ENCODE results near the gene ABCA6.
"Not testable (repeated sequence)": the region's sequence is repeated elsewhere in the genome, so short reads cannot be mapped to it uniquely, and the experiment has no call there.

ABCA6 gene

DNA sequence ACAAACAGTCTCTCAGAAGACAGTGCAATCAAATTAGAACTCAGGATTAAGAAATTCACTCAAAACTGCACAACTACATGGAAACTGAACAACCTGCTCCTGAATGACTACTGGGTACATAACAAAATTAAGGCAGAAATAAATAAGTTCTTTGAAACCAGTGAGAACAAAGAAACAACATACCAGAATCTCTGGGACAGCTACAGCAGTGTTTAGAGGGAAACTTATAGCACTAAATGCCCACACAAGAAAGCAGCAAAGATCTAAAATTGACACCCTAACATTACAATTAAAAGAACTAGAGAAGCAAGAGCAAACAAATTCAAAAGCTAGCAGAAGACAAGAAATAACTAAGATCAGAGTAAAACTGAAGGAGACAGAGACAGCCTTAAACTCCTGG, 68.3 kb downstream of the ABCA6 start:
- H3K9me3 ChIP-seq (ENCODE audit: control insufficient read depth in 1 of 2, low read length in 2 of 2), result not testable (repeated sequence)

DNA sequence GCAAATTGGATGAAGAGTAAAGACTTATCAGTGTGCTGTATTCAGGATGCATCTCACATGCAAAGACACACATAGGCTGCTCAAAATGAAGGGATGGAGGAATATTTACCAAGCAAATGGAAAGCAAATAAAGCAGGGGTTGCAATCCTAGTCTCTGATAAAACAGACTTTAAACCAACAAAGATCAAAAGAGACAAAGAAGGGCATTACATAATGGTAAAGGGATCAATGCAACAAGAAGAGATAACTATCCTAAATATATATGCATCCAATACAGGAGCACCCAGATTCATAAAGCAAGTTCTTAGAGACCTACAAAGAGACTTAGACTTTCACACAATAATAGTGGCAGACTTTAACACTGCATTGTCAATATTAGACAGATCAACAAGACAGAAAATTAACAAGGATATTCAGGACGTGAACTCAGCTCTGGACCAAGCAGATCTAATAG, 68.9 kb downstream of the ABCA6 start:
- not testable (repeated sequence) for H3K36me3 ChIP-seq (ENCODE audit: control insufficient read depth in 1 of 2, insufficient read depth in 2 of 2, low read length in 2 of 2)

More for the DNA sequence above, 68.3 kb downstream of the ABCA6 start:
- H3K36me3 ChIP-seq (ENCODE audit: control insufficient read depth in 1 of 2, insufficient read depth in 2 of 2, low read length in 2 of 2); H3K9ac ChIP-seq (ENCODE audit: low read depth in 1 of 2, low read length in 2 of 2); H3K4me3 ChIP-seq (ENCODE audit: low read depth in 1 of 2, low read length in 2 of 2); H3K27ac ChIP-seq (ENCODE audit: low read depth, low read length); H3K4me1 ChIP-seq (ENCODE audit: control insufficient read depth in 1 of 2, insufficient read depth in 2 of 2, low read length in 2 of 2); H3K27me3 ChIP-seq (ENCODE audit: control insufficient read depth in 1 of 2, insufficient read depth in 2 of 2, low read length in 2 of 2): not testable (repeated sequence)

DNA sequence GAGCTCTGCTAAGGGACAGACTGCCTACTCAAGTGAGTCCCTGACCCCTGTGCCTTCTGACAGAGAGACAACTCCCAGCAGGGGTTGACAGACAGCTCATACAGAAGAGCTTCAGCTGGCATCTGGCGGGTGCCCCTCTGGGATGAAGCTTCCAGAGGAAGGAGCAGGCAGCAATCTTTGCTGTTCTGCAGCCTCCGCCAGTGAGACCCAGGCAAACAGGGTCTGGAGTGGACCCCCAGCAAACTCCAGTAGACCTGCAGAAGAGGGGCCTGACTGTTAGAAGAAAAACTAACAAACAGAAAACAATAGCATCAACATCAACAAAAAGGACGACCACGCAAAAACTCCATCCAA, 70.5 kb downstream of the ABCA6 start:
- H3K9me3 ChIP-seq (ENCODE audit: control insufficient read depth in 1 of 2, low read length in 2 of 2); H3K4me3 ChIP-seq (ENCODE audit: low read depth in 1 of 2, low read length in 2 of 2); H3K9ac ChIP-seq (ENCODE audit: low read depth in 1 of 2, low read length in 2 of 2); H3K4me1 ChIP-seq (ENCODE audit: control insufficient read depth in 1 of 2, insufficient read depth in 2 of 2, low read length in 2 of 2); H3K36me3 ChIP-seq (ENCODE audit: control insufficient read depth in 1 of 2, insufficient read depth in 2 of 2, low read length in 2 of 2); H3K27me3 ChIP-seq (ENCODE audit: control insufficient read depth in 1 of 2, insufficient read depth in 2 of 2, low read length in 2 of 2); H3K27ac ChIP-seq (ENCODE audit: low read depth, low read length): not testable (repeated sequence)

More for the DNA sequence above, 68.9 kb downstream of the ABCA6 start:
- not testable (repeated sequence) for H3K9me3 ChIP-seq (ENCODE audit: control insufficient read depth in 1 of 2, low read length in 2 of 2); H3K27ac ChIP-seq (ENCODE audit: low read depth, low read length); H3K9ac ChIP-seq (ENCODE audit: low read depth in 1 of 2, low read length in 2 of 2); H3K4me1 ChIP-seq (ENCODE audit: control insufficient read depth in 1 of 2, insufficient read depth in 2 of 2, low read length in 2 of 2); H3K27me3 ChIP-seq (ENCODE audit: control insufficient read depth in 1 of 2, insufficient read depth in 2 of 2, low read length in 2 of 2); H3K4me3 ChIP-seq (ENCODE audit: low read depth in 1 of 2, low read length in 2 of 2)

DNA sequence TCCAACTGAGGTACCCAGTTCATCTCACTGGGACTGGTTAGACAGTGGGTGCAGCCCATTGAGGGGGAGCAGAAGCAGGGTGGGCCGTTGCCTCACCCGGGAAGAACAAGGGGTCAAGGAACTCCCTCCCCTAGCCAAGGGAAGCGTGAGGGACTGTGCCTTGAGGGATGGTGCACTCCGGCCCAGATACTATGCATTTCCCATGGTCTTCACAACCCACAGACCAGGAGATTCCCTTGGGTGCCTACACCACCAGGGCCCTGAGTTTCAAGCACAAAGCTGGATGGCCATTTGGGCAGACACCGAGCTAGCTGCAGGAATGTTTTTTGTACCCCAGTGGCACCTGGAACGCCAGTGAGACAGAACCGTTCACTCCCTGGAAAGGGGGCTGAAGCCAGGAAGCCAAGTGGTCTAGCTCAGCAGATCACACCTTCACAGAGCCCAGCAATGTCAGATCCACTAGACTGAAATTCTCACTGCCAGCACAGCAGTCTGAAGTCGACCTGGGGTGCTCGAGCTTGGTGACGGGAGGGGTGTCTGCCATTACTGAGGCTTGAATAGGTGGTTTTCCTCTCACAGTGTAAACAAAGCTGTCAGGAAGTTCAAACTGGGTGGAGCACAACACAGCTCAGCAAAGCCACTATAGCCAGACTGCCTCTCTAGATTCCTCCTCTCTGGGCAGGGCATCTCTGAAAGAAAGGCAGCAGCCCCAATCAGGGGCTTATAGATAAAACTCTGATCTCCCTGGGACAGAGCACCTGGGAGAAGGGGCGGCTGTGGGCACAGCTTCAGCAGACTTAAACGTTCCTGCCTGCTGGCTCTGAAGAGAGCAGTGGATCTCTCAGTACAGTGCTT, 71.1 kb downstream of the ABCA6 start:
- not testable (repeated sequence) for H3K4me1 ChIP-seq (ENCODE audit: control insufficient read depth in 1 of 2, insufficient read depth in 2 of 2, low read length in 2 of 2); H3K9me3 ChIP-seq (ENCODE audit: control insufficient read depth in 1 of 2, low read length in 2 of 2); H3K36me3 ChIP-seq (ENCODE audit: control insufficient read depth in 1 of 2, insufficient read depth in 2 of 2, low read length in 2 of 2); H3K27me3 ChIP-seq (ENCODE audit: control insufficient read depth in 1 of 2, insufficient read depth in 2 of 2, low read length in 2 of 2); H3K4me3 ChIP-seq (ENCODE audit: low read depth in 1 of 2, low read length in 2 of 2); H3K9ac ChIP-seq (ENCODE audit: low read depth in 1 of 2, low read length in 2 of 2); H3K27ac ChIP-seq (ENCODE audit: low read depth, low read length)

DNA sequence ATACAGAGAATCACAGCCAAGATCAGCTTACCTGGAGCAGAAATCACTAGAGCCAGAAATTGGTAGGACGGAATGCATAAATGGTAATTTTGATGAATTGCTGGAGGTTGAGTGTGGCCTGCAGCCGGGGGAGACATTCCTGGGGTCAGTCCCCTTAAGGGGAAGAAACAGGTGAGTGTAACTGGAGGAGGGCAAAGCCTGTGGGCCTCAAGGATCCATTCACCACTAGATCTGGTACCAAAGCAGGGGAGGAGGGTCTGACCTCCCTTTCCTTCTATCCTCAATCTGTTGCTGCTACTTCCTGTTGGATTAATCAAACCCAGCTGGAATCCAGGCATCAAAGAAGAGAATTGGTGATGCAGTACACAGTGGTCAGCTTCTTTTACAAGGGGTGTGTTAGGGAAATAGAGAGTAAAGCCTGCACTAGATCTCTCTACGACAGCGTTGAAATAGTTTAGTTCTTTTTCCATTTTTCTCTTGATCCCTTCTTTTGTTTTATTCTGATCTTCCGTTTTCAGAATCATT, 72.4 kb downstream of the ABCA6 start:
- H3K9ac ChIP-seq (ENCODE audit: low read depth in 1 of 2, low read length in 2 of 2), result no peak overlapping the region
- H3K9me3 ChIP-seq (ENCODE audit: control insufficient read depth in 1 of 2, low read length in 2 of 2), result no peaks in the 10 kb centered on the region
- no peaks in the 10 kb centered on the region for H3K36me3 ChIP-seq (ENCODE audit: control insufficient read depth in 1 of 2, insufficient read depth in 2 of 2, low read length in 2 of 2)
- H3K4me3 ChIP-seq (ENCODE audit: low read depth in 1 of 2, low read length in 2 of 2), result no peak overlapping the region
- no peaks in the 10 kb centered on the region for H3K27me3 ChIP-seq (ENCODE audit: control insufficient read depth in 1 of 2, insufficient read depth in 2 of 2, low read length in 2 of 2)
- H3K4me1 ChIP-seq (ENCODE audit: control insufficient read depth in 1 of 2, insufficient read depth in 2 of 2, low read length in 2 of 2), result no peaks in the 10 kb centered on the region
- no peak overlapping the region for H3K27ac ChIP-seq (ENCODE audit: low read depth, low read length)

DNA sequence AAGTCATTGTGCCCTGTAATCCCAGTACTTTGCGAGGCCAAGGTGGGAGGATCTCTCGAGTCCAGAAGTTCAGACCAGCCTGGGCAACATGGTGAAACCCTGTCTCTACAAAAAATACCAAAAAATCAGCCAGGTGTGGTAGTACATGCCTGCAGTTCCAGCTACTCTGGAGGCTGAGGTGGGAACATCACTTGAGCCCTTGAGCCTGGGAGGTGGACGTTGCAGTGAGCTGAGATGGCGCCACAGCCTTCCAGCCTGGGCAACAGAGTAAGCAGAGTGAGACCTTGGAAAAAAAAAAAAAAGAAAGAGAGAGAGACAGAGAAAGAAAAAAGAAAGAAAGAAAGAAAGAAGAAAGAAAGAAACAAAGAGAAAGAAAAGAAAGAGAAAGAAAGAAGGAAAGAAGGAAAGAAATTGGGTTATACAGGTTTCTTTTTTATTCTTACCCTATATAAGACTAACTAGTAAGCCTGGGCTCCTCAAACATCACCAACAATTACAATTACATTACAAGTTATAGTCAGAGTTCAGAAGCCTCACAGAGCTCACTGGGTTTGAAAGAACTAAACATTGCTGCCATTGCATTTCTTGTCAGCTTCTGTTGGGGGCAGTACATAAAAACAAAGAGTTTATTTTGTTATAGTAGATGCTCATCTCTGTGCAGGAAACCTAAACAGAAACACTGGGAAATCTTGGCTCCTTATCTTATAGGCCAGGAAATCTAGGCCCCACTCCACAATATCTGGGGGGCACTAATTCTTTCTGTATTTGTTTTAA, 74.2 kb downstream of the ABCA6 start:
- Histone ChIP-seq H3K27ac (ENCODE audit: low read depth, low read length) (no peak overlapping the region), H3K9me3 (ENCODE audit: control insufficient read depth in 1 of 2, low read length in 2 of 2) (no peaks in the 10 kb centered on the region), H3K36me3 (ENCODE audit: control insufficient read depth in 1 of 2, insufficient read depth in 2 of 2, low read length in 2 of 2) (no peaks in the 10 kb centered on the region), H3K9ac (ENCODE audit: low read depth in 1 of 2, low read length in 2 of 2) (no peak overlapping the region), H3K27me3 (ENCODE audit: control insufficient read depth in 1 of 2, insufficient read depth in 2 of 2, low read length in 2 of 2) (no peaks in the 10 kb centered on the region), H3K4me3 (ENCODE audit: low read depth in 1 of 2, low read length in 2 of 2) (no peak overlapping the region), H3K4me1 (ENCODE audit: control insufficient read depth in 1 of 2, insufficient read depth in 2 of 2, low read length in 2 of 2) (no peaks in the 10 kb centered on the region)

DNA sequence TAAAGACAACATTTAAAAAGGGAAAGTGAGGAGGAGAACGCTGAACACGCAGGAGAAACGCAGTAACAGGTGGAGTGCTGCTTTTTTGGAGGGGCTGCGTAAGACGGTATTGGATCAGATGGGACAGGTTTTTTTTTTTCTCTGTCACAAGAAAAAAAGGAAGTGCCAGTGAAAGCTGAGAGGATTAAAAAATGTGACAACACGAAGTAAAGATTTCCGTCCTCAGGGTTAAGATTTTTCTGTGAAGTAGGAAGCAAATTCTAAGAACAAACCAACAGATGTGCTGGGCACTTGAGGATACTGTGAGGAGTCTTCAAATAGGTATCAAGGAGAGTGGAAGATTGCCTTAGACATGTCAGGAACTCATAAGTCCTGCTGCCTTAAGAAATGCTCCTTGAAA, 75.2 kb downstream of the ABCA6 start:
- Histone ChIP-seq H3K27ac (ENCODE audit: low read depth, low read length) (no peak overlapping the region), H3K9ac (ENCODE audit: low read depth in 1 of 2, low read length in 2 of 2) (no peak overlapping the region), H3K27me3 (ENCODE audit: control insufficient read depth in 1 of 2, insufficient read depth in 2 of 2, low read length in 2 of 2) (no peaks in the 10 kb centered on the region), H3K4me3 (ENCODE audit: low read depth in 1 of 2, low read length in 2 of 2) (no peak overlapping the region), H3K9me3 (ENCODE audit: control insufficient read depth in 1 of 2, low read length in 2 of 2) (no peaks in the 10 kb centered on the region), H3K4me1 (ENCODE audit: control insufficient read depth in 1 of 2, insufficient read depth in 2 of 2, low read length in 2 of 2) (no peaks in the 10 kb centered on the region), H3K36me3 (ENCODE audit: control insufficient read depth in 1 of 2, insufficient read depth in 2 of 2, low read length in 2 of 2) (no peaks in the 10 kb centered on the region)

DNA sequence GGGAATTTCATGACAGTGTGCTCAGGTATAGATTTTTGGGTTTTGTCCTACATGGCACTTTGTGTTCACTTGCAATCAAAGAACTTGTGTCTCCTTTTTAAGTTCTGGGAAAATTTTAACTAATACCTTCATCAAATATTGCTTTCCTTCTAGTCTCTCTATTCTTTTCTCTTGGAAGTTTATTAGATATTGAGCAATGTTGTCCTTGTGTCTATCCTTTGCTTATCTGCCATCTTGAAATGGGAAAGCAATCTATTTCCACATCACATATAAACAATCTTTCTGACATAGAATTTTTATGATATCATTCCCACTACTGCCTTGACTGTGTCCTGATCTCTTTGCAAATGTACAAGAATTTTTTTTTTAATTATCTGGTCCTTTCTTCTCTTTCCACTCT, 76.6 kb downstream of the ABCA6 start:
- Histone ChIP-seq H3K9me3 (ENCODE audit: control insufficient read depth in 1 of 2, low read length in 2 of 2) (no peaks in the 10 kb centered on the region), H3K27me3 (ENCODE audit: control insufficient read depth in 1 of 2, insufficient read depth in 2 of 2, low read length in 2 of 2) (no peaks in the 10 kb centered on the region), H3K36me3 (ENCODE audit: control insufficient read depth in 1 of 2, insufficient read depth in 2 of 2, low read length in 2 of 2) (no peaks in the 10 kb centered on the region), H3K27ac (ENCODE audit: low read depth, low read length) (no peak overlapping the region), H3K9ac (ENCODE audit: low read depth in 1 of 2, low read length in 2 of 2) (no peak overlapping the region), H3K4me1 (ENCODE audit: control insufficient read depth in 1 of 2, insufficient read depth in 2 of 2, low read length in 2 of 2) (no peaks in the 10 kb centered on the region), H3K4me3 (ENCODE audit: low read depth in 1 of 2, low read length in 2 of 2) (no peak overlapping the region)

DNA sequence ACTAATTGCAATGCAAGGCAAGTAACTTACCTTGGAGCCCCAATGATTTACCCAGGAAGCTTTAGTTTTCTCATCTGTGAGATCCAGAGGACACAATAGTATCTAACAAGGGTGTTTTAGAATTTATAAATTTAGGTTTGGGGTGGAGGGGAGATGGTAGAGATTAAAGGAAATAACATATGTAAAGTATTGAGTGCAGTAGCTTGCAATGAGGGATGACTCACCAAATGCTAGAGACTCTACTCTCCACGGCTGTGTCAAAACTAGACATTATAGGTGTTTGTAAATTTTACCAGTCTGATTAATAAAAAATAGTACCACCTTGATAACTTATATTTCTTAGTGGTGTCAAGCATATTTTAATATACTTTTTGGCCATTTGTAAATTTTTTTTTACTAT, 77.2 kb downstream of the ABCA6 start:
- Histone ChIP-seq H3K4me3 (ENCODE audit: low read depth in 1 of 2, low read length in 2 of 2) (no peak overlapping the region), H3K36me3 (ENCODE audit: control insufficient read depth in 1 of 2, insufficient read depth in 2 of 2, low read length in 2 of 2) (no peaks in the 10 kb centered on the region), H3K4me1 (ENCODE audit: control insufficient read depth in 1 of 2, insufficient read depth in 2 of 2, low read length in 2 of 2) (no peaks in the 10 kb centered on the region), H3K27me3 (ENCODE audit: control insufficient read depth in 1 of 2, insufficient read depth in 2 of 2, low read length in 2 of 2) (no peaks in the 10 kb centered on the region), H3K9ac (ENCODE audit: low read depth in 1 of 2, low read length in 2 of 2) (no peak overlapping the region), H3K27ac (ENCODE audit: low read depth, low read length) (no peak overlapping the region), H3K9me3 (ENCODE audit: control insufficient read depth in 1 of 2, low read length in 2 of 2) (no peaks in the 10 kb centered on the region)

DNA sequence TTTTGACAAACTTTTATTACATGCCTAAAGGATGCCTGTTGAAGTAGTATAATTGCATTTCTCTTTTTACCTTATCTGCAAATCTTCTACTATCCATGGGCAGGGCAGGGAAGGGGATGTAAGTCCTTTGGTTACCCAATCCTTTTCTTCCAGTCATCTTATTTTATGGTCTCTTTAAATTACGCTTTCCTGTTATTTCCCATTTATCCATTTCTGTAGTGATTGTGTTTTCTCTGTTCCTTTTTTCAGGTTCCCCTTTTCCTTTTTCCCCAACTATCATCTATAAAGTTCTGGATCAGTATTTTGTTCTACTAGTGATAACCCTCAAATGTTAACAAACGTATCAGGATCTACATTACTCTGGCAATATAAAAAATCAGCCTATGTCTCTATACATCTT, 77.7 kb downstream of the ABCA6 start:
- no peak overlapping the region for H3K4me3 ChIP-seq (ENCODE audit: low read depth in 1 of 2, low read length in 2 of 2)
- no peaks in the 10 kb centered on the region for H3K36me3 ChIP-seq (ENCODE audit: control insufficient read depth in 1 of 2, insufficient read depth in 2 of 2, low read length in 2 of 2)
- no peaks in the 10 kb centered on the region for H3K9me3 ChIP-seq (ENCODE audit: control insufficient read depth in 1 of 2, low read length in 2 of 2)
- H3K9ac ChIP-seq (ENCODE audit: low read depth in 1 of 2, low read length in 2 of 2), result no peak overlapping the region
- no peaks in the 10 kb centered on the region for H3K27me3 ChIP-seq (ENCODE audit: control insufficient read depth in 1 of 2, insufficient read depth in 2 of 2, low read length in 2 of 2)
- no peak overlapping the region for H3K27ac ChIP-seq (ENCODE audit: low read depth, low read length)
- H3K4me1 ChIP-seq (ENCODE audit: control insufficient read depth in 1 of 2, insufficient read depth in 2 of 2, low read length in 2 of 2), result no peaks in the 10 kb centered on the region

All from duodenal mucosa (tissue), 2 donors.